ENCODE measurements around the gene ZNF488.

DNA sequence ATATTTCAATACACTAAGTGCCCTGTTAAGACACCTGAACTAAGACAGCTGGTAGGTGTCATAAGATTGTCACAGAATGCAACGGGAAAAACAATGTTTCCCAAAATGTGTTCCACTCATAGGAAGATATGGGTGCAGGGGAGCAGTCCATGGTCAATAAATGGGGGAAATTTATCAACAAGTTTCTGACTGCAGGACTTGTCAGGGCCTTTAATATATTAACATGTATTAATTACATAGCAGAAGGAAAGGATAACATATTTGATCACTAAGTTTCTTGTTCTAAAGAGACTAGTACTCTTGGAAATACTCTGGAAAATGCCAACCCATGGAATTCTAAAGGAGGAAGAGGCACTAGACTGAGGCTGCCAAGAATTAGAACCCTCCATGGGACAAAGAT, 29.2 kb downstream of the ZNF488 start:
- TF ChIP-seq EZH2 (IDR thresholded peaks at IDR 0.05) (no peak), POLR2AphosphoS5 (IDR thresholded peaks at IDR 0.05; ENCODE audit: borderline replicate concordance, low read depth, low read length) (no peak)

Measured in SK-N-MC (cell line).